Pancreas (tissue), 10 donors: ENCODE data around the gene PDK3. TPM values are rescaled to one million over a fixed set of nuclear protein-coding genes. Genes with fewer than 3 reads are reported as not detected.

Experiments
- ATAC-seq, 4 donors: fragments of 200-7000 bp; cut with Tn5 transposase; one replicate each; pipeline versions ENCODE4 v1.8.0 to v1.9.1; 2020; ENCODE audit warnings: mild to moderate bottlenecking in 4 of 4, moderate library complexity in 4 of 4
- DNase-seq, 6 donors: peaks; one replicate each; pipeline ENCODE4 v3.0.0-alpha.2; 2020
- FAIRE-seq: peaks from 2 replicates; lab custom pipeline; 2012; peaks lifted over from hg19 to GRCh38; lab: Jason Lieb, UNC
- H3K27ac ChIP-seq, 4 donors: fragments of 200-600 bp; sonication (generic); 1 replicate in 3 of 4; 2 replicates in 1 of 4; pipeline versions ENCODE4 v1.5.0 to v1.8.0; 2020
- H3K27me3 ChIP-seq, 4 donors: fragments of 200-600 bp; one replicate each; pipeline ENCODE4 v1.8.0; 2021
- H3K36me3 ChIP-seq, 3 donors: fragments of 200-600 bp; sonication (generic) in 1 of 3; one replicate each; pipeline versions ENCODE4 v1.5.0 to v1.8.0; 2020 to 2021
- H3K4me1 ChIP-seq, 3 donors: fragments of 200-600 bp; one replicate each; pipeline ENCODE4 v1.8.0; 2021
- H3K4me3 ChIP-seq, 4 donors: fragments of 200-600 bp; sonication (generic) in 2 of 4; one replicate each; pipeline versions ENCODE4 v1.5.0 to v1.8.0; 2020 to 2021
- H3K9me3 ChIP-seq, 4 donors: fragments of 200-600 bp; one replicate each; pipeline ENCODE4 v1.8.0; 2021
- WGBS, 2 donors: extraction: QIAGEN DNeasy Blood & Tissue Kit; methylation state at CpG; one replicate each; pipeline ENCODE4 v1.1.7; 2013; 5-methylcytosine and 5-hydroxymethylcytosine counted together
- intact Hi-C, 3 donors: fragments of 100-400 bp; cut with DNase I; formaldehyde crosslinking; loops; one replicate each; pipeline versions ENCODE4 v1.11.1 to v1.14.2; 2022
- polyA plus RNA-seq, 2 donors: library from polyadenylated mRNA; stranded (reverse); fragments of 200-250 nt; gene quantifications; one replicate each; pipeline ENCODE4 v1.2.3, GENCODE V29; 2013
- total RNA-seq, 6 donors: library from RNA; stranded (reverse); fragmentation: NEBNext Ultra II Directional in 4 of 6; extraction: Animal tissue kit (Norgen Biotek cat#: 25700) in 4 of 6; gene quantifications; one replicate each; pipeline versions ENCODE4 v1.2.1 to v1.2.4, GENCODE V29; 2021 to 2023
- TF ChIP-seq, protein P1 (sequence below), 4 donors: fragments of 200-600 bp; sonication (generic) in 3 of 4; IDR thresholded peaks; one replicate each; pipeline versions ENCODE4 v1.5.0 to v1.8.0; 2021; ENCODE audit warnings: antibody characterized with exemption in 4 of 4
- donor health status: healthy with polysubstance abuse.
- donor health status: DM: no; HTN: no; CAD: no; lungs with moderate emphysema.
- donor health status: DM: no; HTN: no; CAD: no.
- donor health status: control.
- donor health status: control.
- donor health status: Bipolar disorder and iron deficiency.
- donor health status: DM: yes; HTN: yes; CAD: no.
- donor health status: DM: no; HTN: no; CAD: no.
- donor health status: DM: no; HTN: no; CAD: no.
- donor health status: DM: yes; HTN: yes; CAD: no.

PDK3 gene
- total and polyA plus RNA-seq, 8 donors: 2.4 to 10.1 (median 5.3) TPM

DNA sequence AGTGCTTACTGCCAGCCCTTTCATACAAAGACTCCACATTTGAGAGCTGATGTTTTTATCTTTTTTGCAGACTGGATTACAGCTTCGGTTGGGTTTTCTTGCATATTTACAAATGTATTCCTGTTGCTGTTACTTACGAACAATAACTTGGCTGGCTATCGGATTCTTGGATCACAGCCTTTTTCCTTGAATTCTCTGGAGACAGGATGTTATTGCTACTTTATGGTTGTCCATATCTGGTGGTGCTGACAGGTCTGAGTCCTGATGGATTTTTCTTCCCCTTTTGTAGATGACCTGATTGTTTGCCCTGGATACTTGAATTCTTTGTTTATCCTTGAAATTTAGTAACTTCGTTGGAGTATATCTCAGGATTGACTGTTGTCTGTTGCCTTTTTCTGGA, 77.7 kb downstream of the PDK3 start:
- intact Hi-C loops: no loop called here
- ATAC-seq (no peak), DNase-seq (no peak), FAIRE-seq (no peak)
- Histone ChIP-seq H3K27me3 (no peaks in the 10 kb centered on the region), H3K9me3 (no peaks in the 10 kb centered on the region), H3K4me1 (no peaks in the 10 kb centered on the region), H3K36me3 (no peaks in the 10 kb centered on the region), H3K27ac (no peak overlapping the region), H3K4me3 (no peak overlapping the region)
- 73 to 76% methylated on average over 4 of the region's 4 CpGs for WGBS, 2 donors
- TF ChIP-seq, protein P1, sequence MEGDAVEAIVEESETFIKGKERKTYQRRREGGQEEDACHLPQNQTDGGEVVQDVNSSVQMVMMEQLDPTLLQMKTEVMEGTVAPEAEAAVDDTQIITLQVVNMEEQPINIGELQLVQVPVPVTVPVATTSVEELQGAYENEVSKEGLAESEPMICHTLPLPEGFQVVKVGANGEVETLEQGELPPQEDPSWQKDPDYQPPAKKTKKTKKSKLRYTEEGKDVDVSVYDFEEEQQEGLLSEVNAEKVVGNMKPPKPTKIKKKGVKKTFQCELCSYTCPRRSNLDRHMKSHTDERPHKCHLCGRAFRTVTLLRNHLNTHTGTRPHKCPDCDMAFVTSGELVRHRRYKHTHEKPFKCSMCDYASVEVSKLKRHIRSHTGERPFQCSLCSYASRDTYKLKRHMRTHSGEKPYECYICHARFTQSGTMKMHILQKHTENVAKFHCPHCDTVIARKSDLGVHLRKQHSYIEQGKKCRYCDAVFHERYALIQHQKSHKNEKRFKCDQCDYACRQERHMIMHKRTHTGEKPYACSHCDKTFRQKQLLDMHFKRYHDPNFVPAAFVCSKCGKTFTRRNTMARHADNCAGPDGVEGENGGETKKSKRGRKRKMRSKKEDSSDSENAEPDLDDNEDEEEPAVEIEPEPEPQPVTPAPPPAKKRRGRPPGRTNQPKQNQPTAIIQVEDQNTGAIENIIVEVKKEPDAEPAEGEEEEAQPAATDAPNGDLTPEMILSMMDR (IDR thresholded peaks at IDR 0.05): no peak

DNA sequence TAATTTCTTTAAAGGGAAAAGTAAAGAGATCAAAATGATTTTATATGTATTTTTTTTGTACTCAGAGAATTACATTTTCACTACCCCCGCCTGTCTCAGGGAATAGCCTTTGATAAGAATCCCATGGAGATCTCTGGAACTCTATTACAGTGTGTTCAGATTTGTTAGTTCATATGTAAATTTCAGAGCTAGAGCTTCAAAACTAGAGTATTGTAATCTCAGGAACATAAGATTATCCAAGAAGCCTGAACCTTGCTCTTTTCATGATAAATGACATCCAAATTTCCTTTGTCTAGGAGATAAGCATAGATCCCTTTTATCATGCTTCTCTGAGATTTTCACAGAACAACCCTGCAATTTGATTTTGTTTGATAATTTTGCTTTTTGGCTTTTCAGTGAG, 82.9 kb downstream of the PDK3 start:
- FAIRE-seq: peak; percentile 61
- TF ChIP-seq, protein P1 (IDR thresholded peaks at IDR 0.05): no peak
- intact Hi-C loops: no loop called here
- no peaks in the 10 kb centered on the region for H3K4me1 ChIP-seq
- WGBS, 2 donors: 86 to 98% methylated on average over 1 of the region's 1 CpG
- H3K4me3 ChIP-seq: no peak overlapping the region
- H3K27me3 ChIP-seq: no peaks in the 10 kb centered on the region
- H3K27ac ChIP-seq: no peak overlapping the region
- no peaks in the 10 kb centered on the region for H3K9me3 ChIP-seq
- no peak for DNase-seq
- no peaks in the 10 kb centered on the region for H3K36me3 ChIP-seq
- ATAC-seq: no peak

DNA sequence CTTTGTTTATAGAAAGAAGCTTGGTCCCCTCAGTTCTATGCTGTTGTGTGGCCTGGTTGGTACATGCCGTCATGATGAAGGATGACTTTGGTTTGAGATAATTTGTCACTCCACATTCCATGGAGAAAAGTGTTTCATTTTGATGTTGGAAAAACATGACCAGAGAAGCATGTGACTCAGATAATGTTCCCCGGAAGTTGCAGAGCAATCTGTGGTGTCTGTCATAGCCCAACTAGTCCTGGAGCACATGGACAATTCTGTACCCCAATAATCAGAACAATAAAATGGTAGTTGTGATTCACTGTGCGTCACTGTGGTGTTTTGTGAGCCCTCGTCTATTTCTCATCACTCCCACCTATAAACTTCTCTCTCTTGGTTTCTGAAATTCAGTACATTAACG, 85.1 kb downstream of the PDK3 start:
- H3K27me3 ChIP-seq: no peaks in the 10 kb centered on the region
- no peaks in the 10 kb centered on the region for H3K36me3 ChIP-seq
- H3K27ac ChIP-seq: no peak overlapping the region
- H3K4me1 ChIP-seq: no peaks in the 10 kb centered on the region
- no peaks in the 10 kb centered on the region for H3K9me3 ChIP-seq
- intact Hi-C loops: no loop called here
- ATAC-seq (no peak), FAIRE-seq (no peak), DNase-seq (no peak)
- H3K4me3 ChIP-seq: no peak overlapping the region
- TF ChIP-seq, protein P1 (IDR thresholded peaks at IDR 0.05): no peak
- 72 to 82% methylated on average over 5 of the region's 5 CpGs for WGBS, 2 donors

DNA sequence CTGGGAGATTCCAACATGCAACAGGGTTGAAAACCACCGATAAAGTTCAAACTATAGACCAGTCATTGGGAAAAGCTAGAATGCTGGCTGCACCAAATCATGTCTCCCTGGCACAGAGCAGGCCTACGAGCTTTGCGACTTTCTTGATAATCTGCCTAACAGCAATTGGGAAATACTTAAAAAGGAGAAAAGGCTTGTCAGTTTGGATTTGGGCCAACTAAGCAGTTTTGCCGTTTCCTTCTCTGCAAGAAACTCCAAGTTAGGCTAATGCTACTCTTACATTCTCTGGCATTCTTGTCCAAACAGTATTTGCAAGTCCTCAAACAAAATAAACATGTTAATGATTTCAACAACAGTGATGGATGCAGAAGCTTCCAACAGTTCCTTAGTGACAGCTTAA, 87.9 kb downstream of the PDK3 start:
- DNase-seq: no peak
- 35 to 50% methylated on average over 4 of the region's 4 CpGs for WGBS, 2 donors
- no peaks in the 10 kb centered on the region for H3K36me3 ChIP-seq
- ATAC-seq: no peak
- no peak for FAIRE-seq
- intact Hi-C loops: no loop called here
- H3K27me3 ChIP-seq: no peaks in the 10 kb centered on the region
- no peaks in the 10 kb centered on the region for H3K9me3 ChIP-seq
- no peak overlapping the region for H3K4me3 ChIP-seq
- H3K4me1 ChIP-seq: no peaks in the 10 kb centered on the region
- H3K27ac ChIP-seq: no peak overlapping the region
- TF ChIP-seq, protein P1 (IDR thresholded peaks at IDR 0.05): no peak

DNA sequence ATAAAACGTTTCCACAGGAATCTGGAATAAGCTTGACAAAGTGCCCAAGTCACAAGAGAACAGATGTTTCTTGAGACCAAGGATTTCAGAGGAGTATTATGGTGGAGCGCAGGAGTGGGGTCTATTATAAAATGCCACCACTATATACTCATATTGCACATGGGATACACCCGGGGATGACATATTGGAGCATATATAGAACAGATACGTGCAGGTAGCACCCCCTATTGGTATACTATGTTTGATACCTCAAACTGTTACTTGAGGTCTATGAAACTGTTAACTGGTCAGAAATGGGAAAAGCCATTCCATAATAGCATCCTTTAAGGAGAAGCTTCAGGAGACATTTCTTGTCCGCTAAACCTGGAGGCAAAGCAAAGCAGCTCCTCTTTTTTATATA, 96.0 kb downstream of the PDK3 start:
- FAIRE-seq (no peak), DNase-seq (no peak), ATAC-seq (no peak)
- Histone ChIP-seq H3K27me3 (no peaks in the 10 kb centered on the region), H3K4me1 (no peaks in the 10 kb centered on the region), H3K36me3 (no peaks in the 10 kb centered on the region), H3K4me3 (no peak overlapping the region), H3K27ac (no peak overlapping the region), H3K9me3 (no peaks in the 10 kb centered on the region)
- intact Hi-C loops: no loop called here
- WGBS, 2 donors: 51 to 52% methylated on average over 5 of the region's 5 CpGs
- TF ChIP-seq, protein P1 (IDR thresholded peaks at IDR 0.05): no peak
